Ishikawa (cell line): ENCODE measurements around the gene RTKN2.

Experiments used
- CEBPB ChIP-seq: IDR thresholded peaks from 2 replicates; pipeline ENCODE4 v1.6.1; 2012
- CREB1 ChIP-seq: IDR thresholded peaks from 2 replicates; pipeline ENCODE4 v1.6.1; 2012; ENCODE audit warnings: low read depth
- EGR1 ChIP-seq: IDR thresholded peaks from 2 replicates; pipeline ENCODE4 v1.6.1; 2012
- EP300 ChIP-seq: IDR thresholded peaks from 2 replicates; pipeline ENCODE4 v1.6.1; 2012; ENCODE audit warnings: borderline replicate concordance
- FOXM1 ChIP-seq: IDR thresholded peaks from 2 replicates; pipeline ENCODE4 v1.6.1; 2012; ENCODE audit warnings: low read depth, borderline replicate concordance
- RAD21 ChIP-seq: IDR thresholded peaks from 2 replicates; pipeline ENCODE4 v1.6.1; 2012; ENCODE audit warnings: low read depth
- TAF1 ChIP-seq: IDR thresholded peaks from 2 replicates; pipeline ENCODE4 v1.6.1; 2012; ENCODE audit warnings: low read depth, mild to moderate bottlenecking
- TCF12 ChIP-seq: IDR thresholded peaks from 2 replicates; pipeline ENCODE4 v1.6.1; 2012; ENCODE audit warnings: low read depth
- ZBTB7A ChIP-seq: IDR thresholded peaks from 2 replicates; pipeline ENCODE4 v1.6.1; 2012; ENCODE audit warnings: low read depth
- TF ChIP-seq, protein P1 (sequence below): IDR thresholded peaks from 2 replicates; pipeline ENCODE4 v1.6.1; 2012
- TF ChIP-seq, protein P2 (sequence below): IDR thresholded peaks from 2 replicates; pipeline ENCODE4 v1.6.1; 2012; ENCODE audit warnings: low read depth, mild to moderate bottlenecking

DNA sequence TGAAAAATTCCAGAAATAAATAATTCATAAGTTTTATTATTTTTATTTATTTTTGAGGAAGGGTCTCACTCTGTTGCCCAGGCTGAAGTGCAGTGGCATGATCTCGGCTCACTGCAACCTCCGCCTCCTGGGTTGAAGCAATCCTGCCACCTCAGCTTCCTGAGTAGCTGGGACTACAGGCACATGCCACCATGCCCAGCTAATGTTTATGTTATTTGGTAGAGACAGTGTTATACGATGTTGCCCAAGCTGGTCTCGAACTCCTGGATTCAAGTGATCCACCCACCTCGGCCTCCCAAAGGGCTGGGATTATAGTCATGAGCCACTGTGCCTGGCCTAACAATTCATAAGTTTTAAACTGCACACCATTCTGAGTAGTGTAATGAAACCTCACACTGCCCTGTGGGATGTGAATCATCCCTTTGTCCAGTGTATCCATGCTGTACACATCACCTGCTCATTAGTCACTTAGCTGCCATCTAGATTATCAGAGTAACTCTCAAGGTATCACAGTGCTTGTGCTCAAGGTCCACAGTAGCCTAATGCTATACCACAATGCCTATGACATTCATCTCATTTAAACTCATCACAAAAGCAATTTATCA is 17.9 kb downstream of the RTKN2 start:
- TF ChIP-seq TCF12 (no peak), EP300 (no peak), TAF1 (no peak), FOXM1 (no peak), CREB1 (no peak), RAD21 (no peak), CEBPB (no peak), ZBTB7A (no peak), EGR1 (no peak)
- TF ChIP-seq, protein P1, sequence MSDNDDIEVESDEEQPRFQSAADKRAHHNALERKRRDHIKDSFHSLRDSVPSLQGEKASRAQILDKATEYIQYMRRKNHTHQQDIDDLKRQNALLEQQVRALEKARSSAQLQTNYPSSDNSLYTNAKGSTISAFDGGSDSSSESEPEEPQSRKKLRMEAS: no peak
- TF ChIP-seq, protein P2, sequence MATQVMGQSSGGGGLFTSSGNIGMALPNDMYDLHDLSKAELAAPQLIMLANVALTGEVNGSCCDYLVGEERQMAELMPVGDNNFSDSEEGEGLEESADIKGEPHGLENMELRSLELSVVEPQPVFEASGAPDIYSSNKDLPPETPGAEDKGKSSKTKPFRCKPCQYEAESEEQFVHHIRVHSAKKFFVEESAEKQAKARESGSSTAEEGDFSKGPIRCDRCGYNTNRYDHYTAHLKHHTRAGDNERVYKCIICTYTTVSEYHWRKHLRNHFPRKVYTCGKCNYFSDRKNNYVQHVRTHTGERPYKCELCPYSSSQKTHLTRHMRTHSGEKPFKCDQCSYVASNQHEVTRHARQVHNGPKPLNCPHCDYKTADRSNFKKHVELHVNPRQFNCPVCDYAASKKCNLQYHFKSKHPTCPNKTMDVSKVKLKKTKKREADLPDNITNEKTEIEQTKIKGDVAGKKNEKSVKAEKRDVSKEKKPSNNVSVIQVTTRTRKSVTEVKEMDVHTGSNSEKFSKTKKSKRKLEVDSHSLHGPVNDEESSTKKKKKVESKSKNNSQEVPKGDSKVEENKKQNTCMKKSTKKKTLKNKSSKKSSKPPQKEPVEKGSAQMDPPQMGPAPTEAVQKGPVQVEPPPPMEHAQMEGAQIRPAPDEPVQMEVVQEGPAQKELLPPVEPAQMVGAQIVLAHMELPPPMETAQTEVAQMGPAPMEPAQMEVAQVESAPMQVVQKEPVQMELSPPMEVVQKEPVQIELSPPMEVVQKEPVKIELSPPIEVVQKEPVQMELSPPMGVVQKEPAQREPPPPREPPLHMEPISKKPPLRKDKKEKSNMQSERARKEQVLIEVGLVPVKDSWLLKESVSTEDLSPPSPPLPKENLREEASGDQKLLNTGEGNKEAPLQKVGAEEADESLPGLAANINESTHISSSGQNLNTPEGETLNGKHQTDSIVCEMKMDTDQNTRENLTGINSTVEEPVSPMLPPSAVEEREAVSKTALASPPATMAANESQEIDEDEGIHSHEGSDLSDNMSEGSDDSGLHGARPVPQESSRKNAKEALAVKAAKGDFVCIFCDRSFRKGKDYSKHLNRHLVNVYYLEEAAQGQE: no peak
